K562 (cell line): Measurements from ENCODE around the gene SPAG9. TPM values are rescaled to one million over a fixed set of nuclear protein-coding genes. Genes with fewer than 3 reads are reported as not detected.
A peak's percentile ranks its signal among the peaks of the same experiment; 100 is the strongest.

Experiments used
- ATF7 ChIP-seq: fragments of 450-650 bp; IDR thresholded peaks from 2 replicates; pipeline ENCODE4 v1.7.1; 2014; ENCODE audit warnings: mild to moderate bottlenecking, moderate library complexity
- EGR1 ChIP-seq: fragments of 450-650 bp; conservative IDR thresholded peaks from 2 replicates; pipeline ENCODE4 v1.6.1; 2017; ENCODE audit warnings: mild to moderate bottlenecking
- ETS1 ChIP-seq: conservative IDR thresholded peaks from 2 replicates; pipeline ENCODE4 v1.6.1; 2011; ENCODE audit warnings: low read depth, mild to moderate bottlenecking, low read length; ENCODE audit not compliant: control insufficient read depth
- GTF2F1 ChIP-seq: IDR thresholded peaks from 2 replicates; pipeline ENCODE4 v1.6.1; 2011; ENCODE audit warnings: low read depth, low read length, improper control_type of control experiment
- HDAC1 ChIP-seq, 2 experiments: fragments of 450-650 bp; IDR thresholded peaks; 2 replicates each; pipeline ENCODE4 v1.6.1; 2016 to 2017; ENCODE audit warnings: inconsistent platforms in 1 of 2, mild to moderate bottlenecking in 1 of 2, moderate library complexity in 1 of 2
- MGA ChIP-seq: fragments of 450-650 bp; IDR thresholded peaks from 2 replicates; pipeline ENCODE4 v1.6.1; 2016; ENCODE audit warnings: mild to moderate bottlenecking, moderate library complexity
- TAF1 ChIP-seq: IDR thresholded peaks from 2 replicates; pipeline ENCODE4 v1.6.1; 2011; ENCODE audit warnings: mild to moderate bottlenecking, low read length, moderate library complexity; ENCODE audit not compliant: insufficient read depth, control insufficient read depth, severe bottlenecking; ENCODE audit errors: extremely low read depth
- USF1 ChIP-seq: sonication (generic); formaldehyde crosslinking; IDR thresholded peaks from 2 replicates; pipeline ENCODE4 v1.9.0; 2022; ENCODE audit warnings: mild to moderate bottlenecking, missing genetic modification reagents
- polyA plus RNA-seq, 8 experiments: library from polyadenylated mRNA; depleted of rRNA in 4 of 8; stranded (reverse) in 5 of 8; unstranded in 3 of 8; fragments of >200 nt; fragmentation: Nextera tagmentation in 2 of 8; fragmentation: Illumina TruSeq in 1 of 8; extraction: Ambion mirVana in 2 of 8; extraction: Trizol in 1 of 8; gene quantifications; 2 replicates each; pipeline versions ENCODE4 v1.2.1 to v1.2.3, GENCODE V29; 2011 to 2014; ENCODE audit warnings: inconsistent platforms in 1 of 8, missing spikeins in 1 of 8
- total RNA-seq, 7 experiments: library from RNA; depleted of rRNA in 6 of 7; stranded (reverse); fragments of >200 nt in 6 of 7; fragmentation: Illumina TruSeq in 2 of 7; extraction: Trizol in 2 of 7; gene quantifications; 2 replicates each; pipeline versions ENCODE4 v1.2.1 to v1.2.3, GENCODE V29; 2011 to 2021; ENCODE audit warnings: low replicate concordance in 1 of 7
- TF ChIP-seq, protein P1 (sequence below), 2 experiments: IDR thresholded peaks; 2 replicates each; pipeline ENCODE4 v1.6.1; 2012; ENCODE audit warnings: improper control_type of control experiment in 2 of 2, low read depth in 2 of 2, low read length in 2 of 2, borderline replicate concordance in 1 of 2

The SPAG9 gene
- total and polyA plus RNA-seq, 9 of the 15 experiments (the other 6 are each of a cell fraction or from before 2014, with no cell fraction given): 12.2 to 99.2 (median 58.2) TPM

DNA sequence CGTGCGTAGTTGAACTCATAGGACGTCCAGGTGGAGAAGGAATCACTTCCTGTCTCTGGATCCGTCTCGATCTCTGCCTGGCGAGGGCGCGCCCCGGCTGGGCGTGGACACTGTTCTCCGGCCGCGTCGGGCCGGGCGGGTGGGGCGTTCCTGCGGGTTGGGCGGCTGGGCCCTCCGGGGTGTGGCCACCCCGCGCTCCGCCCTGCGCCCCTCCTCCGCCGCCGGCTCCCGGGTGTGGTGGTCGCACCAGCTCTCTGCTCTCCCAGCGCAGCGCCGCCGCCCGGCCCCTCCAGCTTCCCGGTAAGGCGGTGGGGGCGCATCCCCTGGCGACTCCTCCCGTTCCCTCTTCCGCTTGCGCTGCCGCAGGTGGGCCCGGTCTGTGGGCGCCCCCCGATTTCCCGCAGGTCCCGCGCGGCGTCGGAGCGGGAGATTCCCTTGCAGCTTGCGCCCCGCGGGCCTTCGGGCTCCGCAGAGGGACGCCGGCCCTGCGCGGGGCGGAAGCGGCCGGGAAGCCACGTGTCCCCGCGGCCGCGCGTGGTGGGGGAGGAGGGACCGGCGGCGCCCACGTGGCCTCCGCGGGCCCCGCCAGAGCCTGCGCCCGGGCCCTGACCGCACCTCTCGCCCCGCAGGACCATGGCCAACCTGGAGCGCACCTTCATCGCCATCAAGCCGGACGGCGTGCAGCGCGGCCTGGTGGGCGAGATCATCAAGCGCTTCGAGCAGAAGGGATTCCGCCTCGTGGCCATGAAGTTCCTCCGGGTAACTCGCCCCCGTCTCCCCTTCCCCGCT, 45.7 kb upstream of the SPAG9 start, which contains the start of gene NME2 (continued):
- TF ChIP-seq ETS1 (peak; percentile 84; the same call in 1 of the 2 replicates), GTF2F1 (no peak), ATF7 (0 out of 2 replicates have a peak, but pooled peaks have one; percentile 18), HDAC1 (IDR thresholded peaks at IDR 0.05) (peak in 1 of 2 experiments; percentile 89; a peak in 2 of 4 replicates), MGA (peak; percentile 73; the same call in 1 of the 2 replicates), EGR1 (no peak), TAF1 (peak; percentile 61), USF1 (peak; percentile 75)
- TF ChIP-seq, protein P1, sequence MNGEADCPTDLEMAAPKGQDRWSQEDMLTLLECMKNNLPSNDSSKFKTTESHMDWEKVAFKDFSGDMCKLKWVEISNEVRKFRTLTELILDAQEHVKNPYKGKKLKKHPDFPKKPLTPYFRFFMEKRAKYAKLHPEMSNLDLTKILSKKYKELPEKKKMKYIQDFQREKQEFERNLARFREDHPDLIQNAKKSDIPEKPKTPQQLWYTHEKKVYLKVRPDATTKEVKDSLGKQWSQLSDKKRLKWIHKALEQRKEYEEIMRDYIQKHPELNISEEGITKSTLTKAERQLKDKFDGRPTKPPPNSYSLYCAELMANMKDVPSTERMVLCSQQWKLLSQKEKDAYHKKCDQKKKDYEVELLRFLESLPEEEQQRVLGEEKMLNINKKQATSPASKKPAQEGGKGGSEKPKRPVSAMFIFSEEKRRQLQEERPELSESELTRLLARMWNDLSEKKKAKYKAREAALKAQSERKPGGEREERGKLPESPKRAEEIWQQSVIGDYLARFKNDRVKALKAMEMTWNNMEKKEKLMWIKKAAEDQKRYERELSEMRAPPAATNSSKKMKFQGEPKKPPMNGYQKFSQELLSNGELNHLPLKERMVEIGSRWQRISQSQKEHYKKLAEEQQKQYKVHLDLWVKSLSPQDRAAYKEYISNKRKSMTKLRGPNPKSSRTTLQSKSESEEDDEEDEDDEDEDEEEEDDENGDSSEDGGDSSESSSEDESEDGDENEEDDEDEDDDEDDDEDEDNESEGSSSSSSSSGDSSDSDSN (IDR thresholded peaks at IDR 0.05; ENCODE audit: borderline replicate concordance in 1 of 2, low read depth in 2 of 2, low read length in 2 of 2): peak in 1 of 2 experiments; percentile 59; a peak in 1 of 4 replicates
